ENCODE data around the gene CCNL2.
A peak's percentile ranks its signal among the peaks of the same experiment; 100 is the strongest.
"Not testable (repeated sequence)": the region's sequence is repeated elsewhere in the genome, so short reads cannot be mapped to it uniquely, and the experiment has no call there.

Gene CCNL2

GRCh38 chr1:1432274-1432950 lies 33.3 kb upstream of the CCNL2 start:
- no peak for DNase-seq

DNA sequence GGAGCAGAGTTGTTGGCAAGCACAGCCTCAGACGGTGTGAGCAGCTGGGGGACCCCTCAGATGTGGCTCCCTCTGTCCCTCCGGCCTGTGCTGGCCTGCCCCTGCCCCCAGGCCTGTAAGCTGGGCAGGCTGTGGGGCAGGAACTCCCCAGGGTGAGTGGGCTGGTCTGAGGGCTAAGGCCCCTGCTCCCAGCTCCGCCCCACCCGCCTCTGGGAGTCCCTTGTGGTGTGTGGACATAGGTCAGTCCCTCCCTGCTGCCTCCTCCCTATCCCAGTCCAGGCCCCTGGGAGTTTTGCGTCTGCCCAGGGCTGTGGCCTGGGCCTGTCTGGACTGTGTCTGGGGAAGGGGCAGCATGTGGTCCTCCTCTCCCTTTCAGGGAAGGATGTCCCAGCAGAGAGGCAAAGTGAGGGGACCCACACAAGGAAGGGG lies 32.7 kb upstream of the CCNL2 start:
- DNase-seq, result no peak

GRCh38 chr1:1430992-1431844 lies 32.1 kb upstream of the CCNL2 start:
- no peak for DNase-seq

GRCh38 chr1:1430114-1430982 lies 31.2 kb upstream of the CCNL2 start:
- DNase-seq, result no peak

GRCh38 chr1:1429671-1430073 lies 30.5 kb upstream of the CCNL2 start:
- no peak for DNase-seq

DNA sequence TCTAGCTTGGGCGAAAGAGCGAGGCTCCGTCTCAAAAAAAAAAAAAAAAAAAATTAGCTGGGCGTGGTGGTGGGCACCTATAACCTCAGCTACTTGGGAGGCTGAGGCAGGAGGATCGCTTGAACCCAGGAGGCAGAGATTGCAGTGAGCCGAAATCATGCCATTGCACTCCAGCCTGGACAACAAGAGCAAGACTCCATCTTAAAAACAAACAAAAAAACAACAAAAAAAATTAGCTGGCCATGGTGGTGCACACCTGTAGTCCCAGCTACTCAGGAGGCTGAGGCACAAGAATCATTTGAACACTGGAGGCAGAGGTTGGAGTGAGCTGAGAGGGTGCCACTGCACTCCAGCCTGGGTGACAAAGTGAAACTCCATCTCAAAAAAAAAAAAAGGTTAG lies 29.8 kb upstream of the CCNL2 start:
- DNase-seq, result not testable (repeated sequence)

DNA sequence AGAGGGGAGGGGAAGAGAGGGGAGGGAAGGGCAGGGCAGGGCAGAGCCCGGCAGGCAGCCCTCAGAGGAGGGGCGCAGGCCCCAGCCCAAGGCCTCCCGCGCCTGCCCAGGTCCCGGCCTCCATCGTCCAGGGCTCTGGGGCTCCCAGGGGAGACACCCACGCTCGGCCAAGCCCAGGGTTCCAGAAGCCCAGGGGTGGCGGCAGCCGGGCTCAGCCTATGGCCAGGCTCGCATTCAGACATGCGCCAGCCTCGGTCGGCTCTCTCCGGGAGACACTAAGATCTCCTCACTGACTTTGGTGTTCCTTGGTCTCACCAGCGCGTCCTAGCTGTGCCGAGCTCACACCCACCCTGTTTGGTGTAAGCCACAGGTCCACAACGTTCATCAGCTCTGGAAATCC lies 29.0 kb upstream of the CCNL2 start:
- DNase-seq, result no peak

DNA sequence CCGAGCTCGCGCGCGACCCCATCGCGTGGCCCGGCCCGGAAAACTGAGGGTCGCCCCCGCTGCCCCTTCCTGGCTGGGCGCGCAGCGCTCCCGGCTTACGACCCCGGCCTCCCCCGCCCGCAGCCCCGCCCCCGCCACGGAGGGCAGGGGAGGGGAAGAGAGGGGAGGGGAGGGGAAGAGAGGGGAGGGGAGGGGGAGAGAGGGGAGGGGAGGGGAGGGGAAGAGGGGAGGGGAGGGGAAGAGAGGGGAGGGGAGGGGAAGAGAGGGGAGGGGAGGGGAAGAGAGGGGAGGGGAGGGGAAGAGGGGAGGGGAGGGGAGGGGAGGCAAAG lies 28.6 kb upstream of the CCNL2 start:
- no peak for DNase-seq

DNA sequence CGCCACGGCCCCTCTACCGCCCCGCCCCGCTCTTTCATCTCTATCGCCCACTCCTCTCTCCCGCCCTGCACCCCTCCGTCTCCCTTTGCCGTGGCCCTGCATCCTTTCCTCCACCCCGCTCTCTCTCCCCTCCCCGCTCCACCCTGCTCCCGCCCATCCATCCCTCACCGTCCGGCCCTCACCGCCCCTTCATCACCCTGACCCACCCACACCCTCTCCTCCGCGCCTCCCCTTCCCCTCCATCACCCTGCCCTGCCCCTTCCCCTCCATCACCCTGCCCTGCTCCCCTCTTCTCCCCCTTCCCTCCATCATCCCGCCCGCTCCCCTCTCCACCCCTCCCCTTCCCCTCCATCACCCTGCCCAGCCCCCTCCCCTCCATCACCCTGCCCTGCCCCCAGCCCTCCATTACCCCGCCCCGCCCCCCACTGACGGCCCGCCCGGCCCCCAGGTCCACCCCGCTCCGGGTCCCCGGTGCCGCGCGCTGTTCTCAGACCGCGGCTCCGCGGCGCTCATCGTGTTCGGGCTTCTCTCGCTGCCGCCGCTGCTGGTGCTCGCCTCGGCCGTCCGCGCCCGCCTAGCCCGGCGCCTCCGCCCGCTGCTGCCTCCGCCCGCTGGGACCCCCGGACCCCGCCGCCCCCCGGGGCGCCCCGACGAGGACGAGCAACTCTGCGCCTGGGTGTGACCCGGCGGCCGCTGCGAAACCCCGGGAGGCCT lies 28.1 kb upstream of the CCNL2 start:
- DNase-seq, result no peak

- no peak for DNase-seq
Measured at GRCh38 chr1:1426496-1427105, 27.5 kb upstream of the CCNL2 start.

- no peak for DNase-seq
Measured at GRCh38 chr1:1425753-1426495, 26.8 kb upstream of the CCNL2 start.

DNA sequence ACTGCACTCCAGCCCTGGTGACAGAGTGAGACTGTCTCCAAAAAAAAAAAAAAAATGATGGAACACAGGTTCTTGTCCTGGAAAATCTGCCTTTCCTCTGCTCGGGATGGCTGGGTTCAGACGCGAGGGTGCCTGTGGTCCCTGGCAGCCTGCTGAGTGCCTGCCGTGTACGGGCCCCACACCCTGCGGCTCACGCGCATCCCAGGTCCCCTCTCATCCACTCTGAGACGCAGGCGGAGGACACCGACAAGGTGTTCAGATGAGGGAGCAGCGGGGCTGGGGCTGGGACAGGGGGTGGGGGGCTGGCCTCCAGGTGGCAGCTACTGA lies 26.3 kb upstream of the CCNL2 start:
- DNase-seq, result no peak

DNA sequence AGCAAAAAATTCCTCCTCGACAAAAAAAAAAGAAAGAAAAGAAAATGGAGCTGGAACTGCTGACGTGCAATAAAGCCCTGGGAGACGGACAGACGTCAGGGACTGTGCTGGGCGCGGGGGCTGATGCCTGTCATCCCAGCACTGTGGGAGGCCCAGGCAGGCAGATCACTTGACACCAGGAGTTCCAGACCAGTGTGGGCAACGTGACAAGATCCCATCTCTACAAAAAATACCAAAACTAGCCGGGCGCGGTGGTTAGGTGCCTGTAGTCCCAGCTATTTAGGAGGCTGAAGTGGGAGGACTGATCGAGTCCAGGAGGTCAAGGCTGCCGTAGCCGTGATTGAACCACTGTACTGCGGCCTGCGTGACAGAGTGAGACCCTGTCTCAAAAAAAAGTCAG lies 25.6 kb upstream of the CCNL2 start:
- no peak for DNase-seq

DNA sequence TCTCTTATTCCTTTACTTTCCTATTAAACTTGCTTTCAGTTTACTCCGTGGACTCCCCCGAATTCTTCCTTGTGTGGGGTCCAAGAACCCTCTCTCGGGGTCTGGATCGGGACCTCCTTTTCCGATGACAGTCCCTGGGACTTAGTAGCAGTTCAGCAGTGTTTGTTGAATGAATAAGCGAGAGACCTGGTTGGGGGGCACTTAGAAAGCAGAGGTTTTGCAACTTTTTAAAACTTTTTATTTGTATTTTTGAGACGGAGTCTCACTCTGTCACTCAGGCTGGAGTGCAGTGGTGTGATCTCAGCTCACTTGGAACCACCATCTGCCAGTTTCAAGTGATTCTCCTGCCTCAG lies 24.1 kb upstream of the CCNL2 start:
- no peak for DNase-seq

DNA sequence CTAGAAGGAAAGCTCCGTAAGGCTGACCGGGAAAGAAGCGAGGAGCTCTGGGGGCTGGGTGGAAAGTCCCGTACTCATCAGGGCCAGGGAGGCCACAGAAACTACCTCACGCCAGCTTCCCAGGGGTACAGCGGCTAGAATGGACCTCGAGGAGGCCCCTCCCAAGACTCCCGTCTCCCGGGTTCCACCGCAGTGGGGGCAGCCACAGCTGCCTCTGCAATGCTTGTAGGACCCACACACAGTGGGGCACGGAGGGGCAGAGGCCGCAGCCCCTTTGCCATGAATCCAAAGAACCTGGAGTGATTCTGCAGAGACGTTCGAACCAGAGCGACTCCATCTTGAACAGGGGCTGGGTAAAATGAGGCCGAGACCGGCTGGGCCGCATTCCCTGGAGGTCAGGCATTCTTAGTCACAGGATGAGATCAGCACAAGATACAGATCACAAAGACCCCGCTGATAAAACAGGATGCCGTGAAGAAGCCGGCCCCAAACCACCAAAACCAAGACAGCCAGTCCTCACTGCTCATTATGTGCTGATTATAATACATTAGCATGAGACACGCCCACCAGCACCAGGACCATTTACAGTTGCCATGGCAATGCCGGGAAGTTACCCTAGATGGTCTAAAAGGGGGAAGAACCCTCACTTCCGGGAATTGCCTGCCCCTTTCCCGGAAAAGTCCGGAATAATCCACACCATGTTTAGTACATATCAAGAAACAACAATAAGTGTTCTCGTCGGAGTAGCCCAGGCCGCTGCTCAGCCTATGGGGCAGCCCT lies 23.5 kb upstream of the CCNL2 start:
- peak; percentile 7 for DNase-seq

- no peak for DNase-seq
Measured at GRCh38 chr1:1421907-1422464, 22.9 kb upstream of the CCNL2 start.

DNA sequence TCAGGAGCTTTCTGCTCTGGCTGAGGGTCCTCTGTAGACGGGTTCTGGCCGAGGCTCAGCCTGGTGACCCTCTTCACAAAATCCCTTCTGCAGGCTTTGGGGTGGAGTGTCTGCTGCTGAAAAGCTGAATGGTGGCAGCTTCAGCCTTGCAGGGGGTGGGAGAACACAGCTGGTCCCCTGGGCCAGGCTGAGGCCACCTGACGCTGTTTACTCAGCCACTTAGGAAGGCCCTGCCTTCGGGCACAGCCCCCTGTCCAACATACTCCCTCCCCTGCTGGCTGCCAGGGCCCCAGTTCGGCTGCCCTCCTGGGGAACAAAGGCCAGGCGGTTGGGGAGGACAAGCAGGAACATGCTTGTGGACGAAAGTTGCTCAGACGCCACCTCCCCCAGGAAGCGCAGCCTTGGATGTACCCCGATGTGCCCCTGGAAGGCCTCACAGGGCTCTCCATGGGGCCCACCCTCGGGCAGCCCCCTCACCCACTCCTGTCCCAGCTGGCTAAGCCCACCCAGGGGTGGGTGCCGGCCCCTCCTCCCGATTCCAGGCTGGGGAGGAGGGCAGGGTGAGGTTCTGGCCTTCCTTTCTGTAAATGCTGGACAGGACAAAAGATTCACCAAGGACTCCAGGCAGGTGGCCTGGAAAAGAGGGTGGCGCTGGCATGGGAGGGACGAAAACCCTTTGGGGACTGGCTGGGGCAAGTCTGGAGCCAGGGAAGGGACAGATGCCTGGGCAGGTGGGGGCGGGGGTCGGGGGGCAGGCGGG lies 22.2 kb upstream of the CCNL2 start, which contains the start of gene ANKRD65:
TSS of gene ANKRD65 (minus strand) at position 130 of the 760 bp plus-strand sequence. CDS start 271 bp downstream, outside the sequence.
- no peak for DNase-seq

GRCh38 chr1:1420654-1421141 lies 21.6 kb upstream of the CCNL2 start:
- no peak for DNase-seq

GRCh38 chr1:1419813-1420653 lies 20.9 kb upstream of the CCNL2 start:
- DNase-seq, result no peak

Measured in MV-4-11 (cell line).